Endodermal cell (in vitro differentiated cells): ENCODE measurements around the gene CLDN4. TPM values are rescaled to one million over a fixed set of nuclear protein-coding genes. Genes with fewer than 3 reads are reported as not detected.

ENCODE experiments used
- DNase-seq: peaks from one replicate; pipeline ENCODE4 v3.0.0-alpha.2; 2017
- H3K27ac ChIP-seq: 2 replicates; pipeline ENCODE4 v1.5.1; 2013; ENCODE audit warnings: mild to moderate bottlenecking, low read depth, low read length, moderate library complexity
- H3K27me3 ChIP-seq: 2 replicates; pipeline ENCODE4 v1.6.1; 2013; ENCODE audit warnings: mild to moderate bottlenecking, low read length, moderate library complexity; ENCODE audit not compliant: insufficient read depth, control insufficient read depth, poor library complexity, severe bottlenecking
- H3K36me3 ChIP-seq: 2 replicates; pipeline ENCODE4 v1.7.0; 2013; ENCODE audit warnings: mild to moderate bottlenecking, low read length, moderate library complexity; ENCODE audit not compliant: control insufficient read depth, insufficient read depth
- H3K4me1 ChIP-seq: one replicate; pipeline ENCODE4 v1.7.0; 2013; ENCODE audit warnings: low read length; ENCODE audit not compliant: control insufficient read depth, insufficient read depth
- H3K4me3 ChIP-seq: 2 replicates; pipeline ENCODE4 v1.5.1; 2013; ENCODE audit warnings: mild to moderate bottlenecking, low read length, moderate library complexity
- H3K9ac ChIP-seq: 2 replicates; pipeline ENCODE4 v1.6.1; 2013; ENCODE audit warnings: mild to moderate bottlenecking, low read length, moderate library complexity; ENCODE audit not compliant: poor library complexity, severe bottlenecking; ENCODE audit errors: extremely low read depth
- H3K9me3 ChIP-seq: 2 replicates; pipeline ENCODE4 v1.6.1; 2013; ENCODE audit warnings: mild to moderate bottlenecking, low read length, moderate library complexity; ENCODE audit not compliant: control insufficient read depth
- H3K27ac Mint-ChIP-seq: 2 replicates; pipeline ENCODE4 v1.8.0; 2020; ENCODE audit warnings: mixed read lengths
- H3K27me3 Mint-ChIP-seq: 2 replicates; pipeline ENCODE4 v1.8.0; 2021; ENCODE audit warnings: mild to moderate bottlenecking, mixed read lengths; ENCODE audit not compliant: insufficient read depth
- H3K36me3 Mint-ChIP-seq: 2 replicates; pipeline ENCODE4 v1.8.0; 2020; ENCODE audit warnings: low read depth, mixed read lengths
- H3K4me1 Mint-ChIP-seq: 2 replicates; pipeline ENCODE4 v1.8.0; 2020; ENCODE audit warnings: mixed read lengths
- H3K4me3 Mint-ChIP-seq: 2 replicates; pipeline ENCODE4 v1.8.0; 2020; ENCODE audit warnings: mild to moderate bottlenecking, moderate library complexity, mixed read lengths
- H3K9me3 Mint-ChIP-seq: 2 replicates; pipeline ENCODE4 v1.8.0; 2020; ENCODE audit warnings: mild to moderate bottlenecking, mixed read lengths
- CTCF ChIP-seq: fragments of 200-600 bp; sonication (generic); conservative IDR thresholded peaks from 2 replicates; pipeline ENCODE4 v1.5.0; 2021; ENCODE audit warnings: antibody characterized with exemption, mild to moderate bottlenecking
- WGBS, 2 experiments: methylation state at CpG; one replicate each; pipeline versions ENCODE4 v1.1.5 to v1.1.7; 2013; ENCODE audit warnings: missing lambda C conversion rate in 2 of 2, mixed read lengths in 1 of 2; ENCODE audit not compliant: insufficient coverage in 1 of 2, insufficient read length in 1 of 2; 5-methylcytosine and 5-hydroxymethylcytosine counted together
- total RNA-seq, 2 donors: library from RNA; stranded (reverse); fragmentation: NEBNext Ultra II Directional in 1 of 2; extraction: Animal tissue kit (Norgen Biotek cat#: 25700) in 1 of 2; gene quantifications; 2 replicates in 1 of 2; 3 replicates in 1 of 2; pipeline ENCODE4 v1.2.1, GENCODE V29; 2021

CLDN4 gene
- total RNA-seq, 2 donors from 2014 or later: 5.6 to 9.7 TPM

DNA sequence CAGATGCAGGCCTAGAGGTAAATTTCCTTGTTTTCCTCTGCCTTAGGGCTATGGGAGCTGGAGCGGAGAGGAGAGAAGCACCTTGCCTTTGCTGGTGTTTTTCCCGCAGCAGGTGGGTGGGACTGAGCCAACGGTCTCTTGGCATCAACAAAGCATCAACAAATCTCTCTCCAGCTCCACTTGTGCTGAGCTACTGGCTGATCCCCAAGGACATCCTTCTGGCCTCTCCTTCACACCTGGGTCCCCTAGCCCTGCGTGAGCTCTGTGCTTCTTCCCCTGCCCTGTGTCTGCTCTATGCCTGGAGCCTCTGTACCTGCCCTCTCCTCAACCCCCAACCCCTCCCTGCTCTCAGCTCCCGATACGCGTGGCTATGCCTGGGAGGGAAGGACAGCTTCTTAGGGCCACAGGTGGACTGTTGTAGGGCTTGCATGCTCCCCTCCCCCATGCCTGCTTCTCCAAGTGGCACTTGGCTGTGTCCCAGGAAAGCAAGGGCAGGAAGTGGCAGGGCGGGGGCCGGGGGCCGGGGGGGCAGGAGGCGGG is 3.2 kb upstream of the CLDN4 start:
- Mint-ChIP-seq H3K4me1 (peaks cover 47% of the 10 kb centered on the region), H3K27me3 (peaks cover 12% of the 10 kb centered on the region), H3K36me3 (no peaks in the 10 kb centered on the region), H3K27ac (peak overlapping the region; percentile 90), H3K9me3 (no peaks in the 10 kb centered on the region), H3K4me3 (no peak overlapping the region)
- H3K36me3 ChIP-seq: no peaks in the 10 kb centered on the region
- no peaks in the 10 kb centered on the region for H3K27me3 ChIP-seq
- no peak overlapping the region for H3K27ac ChIP-seq
- DNase-seq: peak; percentile 83
- H3K9me3 ChIP-seq: no peaks in the 10 kb centered on the region
- WGBS, 2 experiments: 62 to 76% methylated on average over 2 to 11 of the region's 11 CpGs
- H3K9ac ChIP-seq: no peak overlapping the region
- no peak overlapping the region for H3K4me3 ChIP-seq
- peaks cover 3% of the 10 kb centered on the region for H3K4me1 ChIP-seq
- TF ChIP-seq CTCF: no peak

DNA sequence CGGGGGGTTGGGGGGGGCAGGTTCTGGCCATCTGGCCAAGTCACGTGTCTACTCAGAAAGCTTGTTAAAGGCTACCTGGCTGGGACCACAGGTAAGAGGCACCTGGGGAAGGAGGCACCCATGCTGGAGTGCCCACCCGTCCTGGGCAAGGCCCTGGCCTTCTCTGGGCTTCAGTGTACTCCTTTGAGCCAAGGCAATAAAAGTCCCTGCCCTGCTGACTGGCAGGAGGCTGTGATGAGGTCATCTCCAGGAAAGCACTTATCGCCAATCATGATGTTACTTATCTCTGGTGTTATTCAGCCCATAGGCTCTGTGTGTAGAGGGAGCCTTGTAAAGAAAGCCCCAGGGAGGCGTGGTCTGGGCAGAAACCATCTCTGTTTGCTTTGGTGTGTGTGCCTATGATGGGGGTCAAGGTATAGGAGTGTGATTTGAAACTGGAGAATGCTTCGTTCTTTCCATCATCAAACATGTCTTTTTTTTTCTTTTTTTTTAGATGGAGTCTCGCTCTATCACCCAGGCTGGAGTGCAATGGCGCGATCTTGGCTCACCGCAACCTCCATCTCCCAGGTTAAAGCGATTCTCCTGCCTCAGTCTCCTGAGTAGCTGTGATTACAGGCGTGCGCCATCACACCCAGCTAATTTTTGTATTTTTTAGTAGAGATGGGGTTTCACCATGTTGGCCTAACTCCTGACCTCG is 2.5 kb upstream of the CLDN4 start:
- no peak for TF ChIP-seq CTCF
- H3K9me3 Mint-ChIP-seq: no peaks in the 10 kb centered on the region
- H3K4me3 Mint-ChIP-seq: no peak overlapping the region
- Histone ChIP-seq H3K4me3 (no peak overlapping the region), H3K27ac (no peak overlapping the region), H3K9me3 (no peaks in the 10 kb centered on the region), H3K4me1 (peaks cover 3% of the 10 kb centered on the region), H3K27me3 (no peaks in the 10 kb centered on the region), H3K9ac (no peak overlapping the region), H3K36me3 (no peaks in the 10 kb centered on the region)
- H3K36me3 Mint-ChIP-seq: no peaks in the 10 kb centered on the region
- no peak for DNase-seq
- WGBS, 2 experiments: 85 to 92% methylated on average over 7 to 14 of the region's 14 CpGs
- H3K27me3 Mint-ChIP-seq: peaks cover 12% of the 10 kb centered on the region
- H3K27ac Mint-ChIP-seq: peak overlapping the region; percentile 74
- peaks cover 50% of the 10 kb centered on the region for H3K4me1 Mint-ChIP-seq

DNA sequence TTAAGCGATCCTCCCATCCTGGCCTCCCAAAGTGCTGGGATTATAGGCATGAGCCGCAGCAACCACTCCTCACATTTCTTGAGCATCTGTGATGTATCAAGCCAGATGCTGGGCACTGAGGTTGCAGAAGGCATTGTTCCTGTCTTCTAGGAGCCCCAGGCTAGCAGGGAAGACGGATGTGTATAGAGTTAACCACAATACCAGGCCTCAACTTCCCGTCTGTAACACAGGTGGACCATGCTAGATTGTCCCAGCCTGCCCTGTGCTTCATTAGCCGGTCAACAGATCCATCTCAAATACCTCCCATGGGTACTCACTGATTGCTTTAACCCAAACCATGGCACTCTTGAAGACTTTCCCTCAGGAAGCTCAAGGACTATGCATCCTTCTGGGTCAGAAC is 1.8 kb upstream of the CLDN4 start:
- Mint-ChIP-seq H3K9me3 (peaks cover 6% of the 10 kb centered on the region), H3K4me3 (no peak overlapping the region), H3K36me3 (peaks cover 4% of the 10 kb centered on the region), H3K4me1 (peaks cover 54% of the 10 kb centered on the region), H3K27me3 (peaks cover 12% of the 10 kb centered on the region), H3K27ac (peak overlapping the region; percentile 39)
- WGBS, 2 experiments: 93 to 98% methylated on average over 5 of the region's 5 CpGs
- DNase-seq: no peak
- H3K36me3 ChIP-seq: no peaks in the 10 kb centered on the region
- no peak overlapping the region for H3K9ac ChIP-seq
- H3K4me3 ChIP-seq: no peak overlapping the region
- no peak overlapping the region for H3K27ac ChIP-seq
- no peaks in the 10 kb centered on the region for H3K9me3 ChIP-seq
- no peaks in the 10 kb centered on the region for H3K27me3 ChIP-seq
- peaks cover 3% of the 10 kb centered on the region for H3K4me1 ChIP-seq
- no peak for TF ChIP-seq CTCF
